Activated CD4-positive, alpha-beta T cell treated with anti-CD3 and anti-CD28 coated beads, Interleukin-2, amount 50 U/mL, for 1 hour (primary cell): Measurements from ENCODE around the gene SPG7.
A peak's percentile ranks its signal among the peaks of the same experiment; 100 is the strongest.
"Not testable (repeated sequence)": the region's sequence is repeated elsewhere in the genome, so short reads cannot be mapped to it uniquely, and the experiment has no call there.

Experiments used
- DNase-seq: peaks from one replicate; pipeline ENCODE4 v3.0.0-alpha.2; 2020

The SPG7 gene

GRCh38 chr16:89565506-89566372, 57.5 kb downstream of the SPG7 start:
- DNase-seq: peak; percentile 39

- no peak for DNase-seq
Observed at GRCh38 chr16:89567656-89568594, 59.7 kb downstream of the SPG7 start.

- DNase-seq: no peak
Observed at GRCh38 chr16:89569506-89570341, 61.5 kb downstream of the SPG7 start.

GRCh38 chr16:89570342-89570923, 62.2 kb downstream of the SPG7 start:
- no peak for DNase-seq

- not testable (repeated sequence) for DNase-seq
Observed at GRCh38 chr16:89570983-89571598, 62.9 kb downstream of the SPG7 start.

GRCh38 chr16:89571636-89572035, 63.4 kb downstream of the SPG7 start:
- no peak for DNase-seq

GRCh38 chr16:89572073-89572484, 63.9 kb downstream of the SPG7 start:
- no peak for DNase-seq

GRCh38 chr16:89572485-89573205, 64.4 kb downstream of the SPG7 start:
- DNase-seq: no peak

- DNase-seq: no peak
Observed at GRCh38 chr16:89573826-89574680, 65.8 kb downstream of the SPG7 start.

GRCh38 chr16:89574681-89575246, 66.6 kb downstream of the SPG7 start:
- DNase-seq: peak; percentile 52

GRCh38 chr16:89575247-89576152, 67.3 kb downstream of the SPG7 start, which contains the start of gene CPNE7:
CPNE7 (plus strand) TSS chr16:89575758; CDS start chr16:89575898, 140 bp downstream.
- DNase-seq: no peak

- no peak for DNase-seq
Observed at GRCh38 chr16:89576153-89577054, 68.2 kb downstream of the SPG7 start.

- no peak for DNase-seq
Observed at GRCh38 chr16:89577055-89577759, 69.0 kb downstream of the SPG7 start.

GRCh38 chr16:89579351-89579750, 71.1 kb downstream of the SPG7 start:
- DNase-seq: no peak

- DNase-seq: no peak
Observed at GRCh38 chr16:89581045-89581695, 73.0 kb downstream of the SPG7 start.

- DNase-seq: no peak
Observed at GRCh38 chr16:89581861-89582563, 73.8 kb downstream of the SPG7 start.
